Ramos (cell line): Measurements from ENCODE around the gene ARL5A.

ENCODE experiments used
- in situ Hi-C: fragments of 300-500 bp; cut with MboI; formaldehyde crosslinking; loops from one replicate; pipeline ENCODE4 v1.14.3; 2022; ENCODE audit warnings: low sequenced_read_pairs; ENCODE audit not compliant: unreplicated experiment

ARL5A gene

DNA sequence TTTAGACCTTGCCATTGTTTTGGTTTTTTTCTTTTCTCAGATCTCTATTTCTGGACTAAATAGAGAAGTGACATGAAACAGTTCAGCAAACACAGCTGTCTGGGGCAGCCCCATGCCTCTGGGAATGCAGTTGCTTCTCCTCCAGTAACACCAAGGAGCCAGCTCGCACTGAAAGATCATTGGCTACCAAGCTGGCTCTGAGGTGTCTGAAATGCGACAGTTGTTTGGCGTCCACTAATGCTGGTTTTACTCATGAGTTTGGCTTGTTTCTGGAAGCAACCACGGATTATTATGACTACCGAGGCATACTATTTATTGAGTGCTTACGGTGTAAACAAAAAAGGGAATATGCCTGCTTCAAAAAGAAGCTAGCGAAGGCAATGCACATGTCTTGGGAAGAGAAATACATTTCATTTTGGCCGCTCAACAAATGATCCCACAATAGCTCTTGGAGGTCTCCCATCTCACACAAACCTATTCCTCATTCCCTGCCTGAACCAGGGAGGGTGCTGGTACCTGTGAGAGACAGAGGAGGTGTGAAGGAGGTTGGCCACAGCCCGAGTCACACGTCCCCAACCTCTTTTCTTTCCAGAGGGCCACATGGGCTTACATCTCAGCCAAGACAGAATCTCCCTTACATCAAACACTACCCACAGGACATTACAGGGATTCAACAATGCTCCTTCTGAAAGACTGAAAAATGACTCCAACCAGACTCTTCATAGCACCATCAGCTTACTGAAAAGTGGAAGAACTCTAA, 56.4 kb downstream of the ARL5A start:
- in situ Hi-C loops = no loop called here

- in situ Hi-C loops = no loop called here
Measured at GRCh38 chr2:151770995-151771394, 57.2 kb downstream of the ARL5A start.

GRCh38 chr2:151769606-151770005, 58.6 kb downstream of the ARL5A start:
- in situ Hi-C loops = no loop called here

DNA sequence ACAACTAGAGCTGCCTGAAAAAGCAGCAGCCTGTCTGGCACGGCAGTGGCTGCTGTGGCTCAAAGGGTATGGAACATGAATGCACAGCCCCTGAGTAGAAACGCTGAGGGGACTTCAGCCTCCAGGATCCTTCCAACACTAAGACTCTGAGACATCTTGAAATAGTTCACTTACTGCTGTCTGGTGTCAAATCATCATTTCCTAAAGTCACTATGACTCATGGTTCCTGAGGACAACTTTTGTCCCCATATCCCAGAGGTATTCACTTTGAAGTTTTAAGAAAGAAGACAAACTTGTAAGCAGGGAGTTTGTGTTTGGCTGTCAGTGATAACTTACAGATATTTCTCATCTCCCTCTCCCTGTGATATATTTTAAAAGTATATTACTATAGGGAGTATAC, 60.7 kb downstream of the ARL5A start:
- in situ Hi-C loops = no loop called here

DNA sequence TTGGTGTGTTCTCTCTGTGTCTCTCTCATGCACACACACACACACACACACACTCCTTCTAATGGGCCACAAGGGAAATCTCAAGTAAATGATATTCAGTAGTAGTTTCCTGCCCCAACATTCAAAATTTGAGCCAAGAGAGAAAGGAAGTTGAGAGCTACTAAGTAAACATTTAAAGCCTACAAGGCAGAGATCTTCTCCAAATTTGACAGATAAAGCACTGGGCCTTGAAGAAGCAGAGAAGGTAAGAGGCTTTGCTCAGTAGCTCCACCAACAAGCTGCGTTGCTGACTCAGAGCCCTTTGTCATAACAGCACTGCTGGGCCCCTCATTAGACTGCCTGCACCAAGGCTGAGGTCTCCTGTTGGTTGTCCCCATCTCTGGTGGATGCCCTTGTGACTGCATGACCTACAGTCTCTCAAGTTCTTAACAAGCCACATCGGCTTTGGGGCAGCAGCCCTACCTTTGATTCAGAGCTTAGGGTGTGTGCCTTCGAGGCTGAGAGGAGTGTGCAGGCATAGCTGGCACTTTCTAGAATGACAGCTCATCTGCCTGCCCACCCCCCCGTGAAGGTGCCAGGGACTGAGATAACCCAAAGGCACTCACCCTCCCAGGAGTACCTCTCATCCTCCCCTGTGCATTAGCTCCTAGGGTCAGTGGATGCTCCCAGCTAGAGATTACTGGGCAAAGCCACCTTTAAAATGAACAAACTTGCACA, 61.6 kb downstream of the ARL5A start:
- in situ Hi-C loops = no loop called here

- in situ Hi-C loops = no loop called here
Measured at GRCh38 chr2:151765760-151766410, 62.3 kb downstream of the ARL5A start.

DNA sequence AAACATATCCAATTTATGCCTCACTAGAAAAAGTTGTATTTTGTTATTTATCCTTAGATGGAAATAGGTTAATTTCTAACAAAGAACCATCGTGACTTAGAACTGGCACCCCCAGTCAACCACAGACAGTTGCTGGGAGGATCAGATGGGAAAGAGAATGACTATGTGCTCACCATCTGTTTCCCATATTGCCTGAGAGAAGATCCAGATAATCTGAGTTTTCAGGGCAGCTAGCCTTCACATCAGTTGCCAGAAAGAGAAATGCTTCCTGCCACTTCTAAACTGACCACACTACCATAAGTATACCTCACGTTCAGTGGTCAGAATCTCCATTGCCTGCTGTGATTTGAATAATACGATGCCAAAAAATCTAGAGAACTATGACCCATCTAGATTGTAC, 65.5 kb downstream of the ARL5A start:
- in situ Hi-C loops = no loop called here

- in situ Hi-C loops = no loop called here
Measured at GRCh38 chr2:151761687-151762086, 66.5 kb downstream of the ARL5A start.

DNA sequence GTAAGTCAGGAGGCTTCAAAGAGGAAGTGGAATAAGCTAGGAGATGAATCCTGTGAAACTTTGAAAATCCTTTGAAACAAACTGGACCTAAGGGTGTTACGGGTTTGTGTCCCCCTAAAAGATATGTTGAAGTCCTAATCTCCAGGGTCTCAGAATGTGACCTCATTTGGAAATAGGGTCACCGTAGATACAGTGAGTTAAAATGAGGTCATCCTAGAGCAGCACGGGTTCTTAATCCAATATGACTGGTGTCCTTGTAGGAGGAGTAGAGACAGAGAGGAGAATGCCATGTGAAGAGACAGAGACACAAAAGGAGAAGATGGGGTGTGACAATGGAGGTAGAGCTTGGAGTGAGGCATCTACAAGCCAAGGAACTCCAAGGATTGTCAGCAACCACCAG, 67.0 kb downstream of the ARL5A start:
- in situ Hi-C loops = no loop called here

- in situ Hi-C loops = no loop called here
Measured at GRCh38 chr2:151760139-151760650, 68.0 kb downstream of the ARL5A start.

- in situ Hi-C loops = no loop called here
Measured at GRCh38 chr2:151758744-151759143, 69.5 kb downstream of the ARL5A start.

DNA sequence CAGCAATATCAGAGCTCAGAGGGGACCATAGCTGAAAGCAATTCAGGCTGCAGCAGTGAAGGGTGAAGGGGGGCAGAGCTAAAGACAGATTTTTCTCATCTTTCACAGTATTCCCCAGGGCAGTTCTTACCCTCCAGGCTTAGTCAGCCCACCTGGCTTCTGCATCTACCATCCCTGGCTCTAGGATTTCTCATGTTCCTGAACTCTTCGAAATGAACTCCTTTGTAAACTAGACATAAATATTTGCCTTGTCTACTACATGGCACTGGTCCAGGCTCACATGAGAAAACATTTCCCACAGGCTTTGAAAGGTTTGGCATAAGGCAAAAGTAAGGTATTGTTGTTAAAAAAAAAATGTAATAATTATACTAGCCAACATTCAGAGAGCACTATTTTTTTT, 70.4 kb downstream of the ARL5A start:
- in situ Hi-C loops = no loop called here

- in situ Hi-C loops = no loop called here
Measured at GRCh38 chr2:151756820-151757219, 71.4 kb downstream of the ARL5A start.

DNA sequence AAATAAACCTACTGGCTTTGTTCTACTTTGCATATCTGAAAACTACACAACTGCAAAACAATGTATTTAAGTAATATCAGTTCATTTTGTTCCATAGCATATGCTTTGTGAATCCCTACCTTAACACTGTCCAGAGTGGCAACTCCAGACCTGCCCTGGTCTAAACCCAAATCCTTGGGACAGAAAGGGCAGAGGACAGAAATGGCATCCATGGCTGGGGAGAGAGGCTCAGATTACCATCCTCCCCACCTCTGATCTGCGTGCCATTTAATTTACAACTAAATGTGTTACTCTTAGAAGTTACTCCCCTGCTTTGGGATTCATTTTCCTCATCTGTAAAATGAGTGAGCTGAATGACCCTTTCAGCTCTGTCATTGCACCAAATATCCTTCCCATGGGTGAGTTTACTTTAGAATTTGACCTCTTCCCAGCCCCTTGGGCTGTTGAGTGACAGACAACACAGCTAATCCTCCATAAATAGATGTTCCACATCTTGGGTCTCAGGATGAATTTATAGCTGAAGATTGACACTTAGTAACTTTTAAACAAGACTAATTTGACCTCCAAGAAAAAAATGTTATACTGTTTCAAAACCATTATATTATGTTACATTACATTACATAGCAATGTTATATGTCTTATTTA, 73.8 kb downstream of the ARL5A start:
- in situ Hi-C loops = no loop called here

GRCh38 chr2:151753540-151753939, 74.7 kb downstream of the ARL5A start:
- in situ Hi-C loops = no loop called here
